T1000 (cell line): Measurements from ENCODE around the gene TDP2.
"Not testable (repeated sequence)": the region's sequence is repeated elsewhere in the genome, so short reads cannot be mapped to it uniquely, and the experiment has no call there.

ENCODE experiments used
- DNase-seq: peaks from one replicate; lab custom pipeline; 2025; ENCODE audit warnings: mixed read lengths; lab: John Stamatoyannopoulos, UW

The TDP2 gene

GRCh38 chr6:24648276-24648675 lies 18.4 kb downstream of the TDP2 start:
- no peak for DNase-seq

GRCh38 chr6:24646771-24647170 lies 19.9 kb downstream of the TDP2 start:
- no peak for DNase-seq

- DNase-seq = no peak
Measured at GRCh38 chr6:24644377-24644776, 22.3 kb downstream of the TDP2 start.

- DNase-seq = no peak
Measured at GRCh38 chr6:24643920-24644319, 22.8 kb downstream of the TDP2 start.

- no peak for DNase-seq
Measured at GRCh38 chr6:24642061-24642460, 24.6 kb downstream of the TDP2 start.

- DNase-seq = not testable (repeated sequence)
Measured at GRCh38 chr6:24640631-24641030, 26.1 kb downstream of the TDP2 start.

- DNase-seq = no peak
Measured at GRCh38 chr6:24640166-24640565, 26.5 kb downstream of the TDP2 start.

GRCh38 chr6:24636681-24637080 lies 30.0 kb downstream of the TDP2 start:
- no peak for DNase-seq

- no peak for DNase-seq
Measured at GRCh38 chr6:24632573-24632972, 34.1 kb downstream of the TDP2 start.

GRCh38 chr6:24631671-24632070 lies 35.0 kb downstream of the TDP2 start:
- DNase-seq = no peak

- DNase-seq = no peak
Measured at GRCh38 chr6:24630856-24631505, 35.7 kb downstream of the TDP2 start.

GRCh38 chr6:24621626-24622289 lies 44.9 kb downstream of the TDP2 start:
- no peak for DNase-seq

GRCh38 chr6:24620637-24621036 lies 46.1 kb downstream of the TDP2 start:
- DNase-seq = no peak

GRCh38 chr6:24619661-24620060 lies 47.0 kb downstream of the TDP2 start:
- no peak for DNase-seq

GRCh38 chr6:24614648-24615047 lies 52.1 kb downstream of the TDP2 start:
- no peak for DNase-seq

GRCh38 chr6:24614043-24614420 lies 52.7 kb downstream of the TDP2 start:
- DNase-seq = no peak

- DNase-seq = no peak
Measured at GRCh38 chr6:24613361-24614042, 53.2 kb downstream of the TDP2 start.

- no peak for DNase-seq
Measured at GRCh38 chr6:24610672-24611071, 56.0 kb downstream of the TDP2 start.

- DNase-seq = no peak
Measured at GRCh38 chr6:24607310-24608105, 59.2 kb downstream of the TDP2 start.

GRCh38 chr6:24606200-24606930 lies 60.3 kb downstream of the TDP2 start:
- DNase-seq = no peak

- DNase-seq = no peak
Measured at GRCh38 chr6:24603241-24603640, 63.5 kb downstream of the TDP2 start.

GRCh38 chr6:24600903-24601302 lies 65.8 kb downstream of the TDP2 start:
- DNase-seq = no peak
